IMR-90 (cell line): ENCODE results near the gene COL19A1. TPM values are rescaled to one million over a fixed set of nuclear protein-coding genes. Genes with fewer than 3 reads are reported as not detected.

Source experiments
- ATAC-seq: fragments of 200-7000 bp; cut with Tn5 transposase; 2 replicates; pipeline ENCODE4 v1.9.1; 2020; ENCODE audit warnings: low read depth, mild to moderate bottlenecking, moderate library complexity
- BruUV-seq: library from RNA; stranded (reverse); fragments of 400-500 nt; replicated peaks from 2 replicates; lab custom pipeline; 2021; lab: Mats Ljungman, UMichigan
- CTCF ChIA-PET: fragments of 300-600 bp; formaldehyde crosslinking; extraction: SDS; loops from one replicate; lab custom pipeline; 2021; ENCODE audit warnings: antibody characterized with exemption; lab: Yijun Ruan, JAX
- POLR2A ChIA-PET: fragments of 300-600 bp; sonication (Branson Sonifier 250); formaldehyde crosslinking; loops from one replicate; lab custom pipeline; 2022; ENCODE audit warnings: antibody characterized with exemption; ENCODE audit not compliant: unreplicated experiment; lab: Charles Lee
- DNase-seq: peaks from one replicate; pipeline ENCODE4 v3.0.0; 2013
- H2AFZ ChIP-seq: replicated peaks from 2 replicates; pipeline ENCODE3; 2013; ENCODE audit warnings: low read length, mild to moderate bottlenecking; ENCODE audit not compliant: poor library complexity
- H2AK5ac ChIP-seq: 2 replicates; pipeline ENCODE4 v1.6.1; 2013; ENCODE audit warnings: low read depth, low read length, inconsistent platforms
- H2AK9ac ChIP-seq: replicated peaks from 2 replicates; pipeline ENCODE3; 2013; ENCODE audit warnings: mild to moderate bottlenecking, low read depth, low read length, moderate library complexity; ENCODE audit not compliant: poor library complexity
- H2BK120ac ChIP-seq: 2 replicates; pipeline ENCODE4 v1.6.1; 2013; ENCODE audit warnings: low read depth, low read length, inconsistent platforms
- H2BK15ac ChIP-seq: 3 replicates; pipeline ENCODE4 v1.6.1; 2013; ENCODE audit warnings: low read depth, low read length, inconsistent platforms
- H2BK20ac ChIP-seq: 2 replicates; pipeline ENCODE4 v1.6.1; 2013; ENCODE audit warnings: low read depth, mild to moderate bottlenecking, inconsistent platforms, low read length, moderate library complexity
- H2BK5ac ChIP-seq: 2 replicates; pipeline ENCODE4 v1.6.1; 2013; ENCODE audit warnings: mild to moderate bottlenecking, low read depth, low read length, inconsistent platforms; ENCODE audit not compliant: poor library complexity, severe bottlenecking
- H3K14ac ChIP-seq: replicated peaks from 2 replicates; pipeline ENCODE4 v1.6.1; 2013; ENCODE audit warnings: low read depth, low read length, inconsistent platforms
- H3K18ac ChIP-seq: 2 replicates; pipeline ENCODE4 v1.6.1; 2013; ENCODE audit warnings: low read depth, low read length, control low read depth
- H3K23ac ChIP-seq: 2 replicates; pipeline ENCODE4 v1.6.1; 2013; ENCODE audit warnings: low read depth, low read length, inconsistent platforms
- H3K27ac ChIP-seq: 2 replicates; pipeline ENCODE4 v1.5.1; 2013; ENCODE audit warnings: mild to moderate bottlenecking, control low read depth, low read length; ENCODE audit not compliant: insufficient read depth
- H3K27me3 ChIP-seq: 2 replicates; pipeline ENCODE4 v1.6.1; 2013; ENCODE audit warnings: low read length; ENCODE audit not compliant: control insufficient read depth, insufficient read depth
- H3K36me3 ChIP-seq: 2 replicates; pipeline ENCODE4 v1.6.1; 2013; ENCODE audit warnings: low read length, mixed read lengths; ENCODE audit not compliant: control insufficient read depth, insufficient read depth
- H3K4ac ChIP-seq: 2 replicates; pipeline ENCODE4 v1.6.1; 2013; ENCODE audit warnings: low read depth, low read length, inconsistent platforms
- H3K4me1 ChIP-seq: 2 replicates; pipeline ENCODE4 v1.6.1; 2013; ENCODE audit warnings: low read length, mixed read lengths; ENCODE audit not compliant: control insufficient read depth, insufficient read depth
- H3K4me2 ChIP-seq: 2 replicates; pipeline ENCODE4 v1.6.1; 2013; ENCODE audit warnings: low read depth, mild to moderate bottlenecking, control low read depth, low read length, moderate library complexity
- H3K4me3 ChIP-seq: 2 replicates; pipeline ENCODE4 v1.5.1; 2013; ENCODE audit warnings: low read depth, mild to moderate bottlenecking, control low read depth, low read length, moderate library complexity; ENCODE audit not compliant: insufficient read depth
- H3K56ac ChIP-seq: 2 replicates; pipeline ENCODE4 v1.6.1; 2013; ENCODE audit warnings: low read length, inconsistent platforms; ENCODE audit not compliant: insufficient read depth; ENCODE audit errors: extremely low read depth
- H3K79me1 ChIP-seq, 2 experiments: 2 replicates each; pipeline ENCODE4 v1.6.1; 2013; ENCODE audit warnings: low read length in 2 of 2, inconsistent platforms in 1 of 2, low read depth in 1 of 2
- H3K9ac ChIP-seq: 2 replicates; pipeline ENCODE4 v1.6.1; 2013; ENCODE audit warnings: low read depth, low read length, control low read depth
- H3K9me1 ChIP-seq: 2 replicates; pipeline ENCODE4 v1.6.1; 2013; ENCODE audit warnings: low read length, inconsistent platforms; ENCODE audit not compliant: insufficient read depth
- H3K9me3 ChIP-seq: 2 replicates; pipeline ENCODE4 v1.6.1; 2013; ENCODE audit warnings: low read length; ENCODE audit not compliant: control insufficient read depth, insufficient read depth
- H4K20me1 ChIP-seq: 2 replicates; pipeline ENCODE4 v1.6.1; 2013; ENCODE audit warnings: low read length, inconsistent platforms; ENCODE audit not compliant: insufficient read depth
- H4K5ac ChIP-seq: 2 replicates; pipeline ENCODE4 v1.6.1; 2013; ENCODE audit warnings: mild to moderate bottlenecking, low read depth, low read length, control low read depth
- H4K8ac ChIP-seq, 2 experiments: 2 replicates each; pipeline ENCODE4 v1.6.1; 2013; ENCODE audit warnings: low read depth in 2 of 2, low read length in 2 of 2, control low read depth in 1 of 2, inconsistent platforms in 1 of 2
- H4K91ac ChIP-seq: 2 replicates; pipeline ENCODE4 v1.6.1; 2013; ENCODE audit warnings: low read depth, low read length, inconsistent platforms; ENCODE audit not compliant: insufficient read depth
- BHLHE40 ChIP-seq: fragments of 150-350 bp; IDR thresholded peaks from 2 replicates; pipeline ENCODE4 v1.6.1; 2016; ENCODE audit warnings: mild to moderate bottlenecking, low read depth, low read length
- ELK1 ChIP-seq: fragments of 150-350 bp; IDR thresholded peaks from 2 replicates; pipeline ENCODE4 v1.6.1; 2016; ENCODE audit warnings: low read depth, mild to moderate bottlenecking, low read length, moderate library complexity, borderline replicate concordance
- FOS ChIP-seq: fragments of 150-350 bp; IDR thresholded peaks from 2 replicates; pipeline ENCODE4 v1.6.1; 2016; ENCODE audit warnings: low read depth, low read length
- MAFK ChIP-seq: IDR thresholded peaks from 2 replicates; pipeline ENCODE4 v1.6.1; 2012; ENCODE audit warnings: low read depth, low read length, improper control_type of control experiment
- MAZ ChIP-seq: IDR thresholded peaks from 2 replicates; pipeline ENCODE4 v1.6.1; 2012; ENCODE audit warnings: low read depth, mild to moderate bottlenecking, low read length, improper control_type of control experiment, moderate library complexity, borderline replicate concordance
- MXI1 ChIP-seq: IDR thresholded peaks from 2 replicates; pipeline ENCODE4 v1.6.1; 2012; ENCODE audit warnings: low read depth, mild to moderate bottlenecking, low read length, moderate library complexity, borderline replicate concordance
- NFE2L2 ChIP-seq: fragments of 150-350 bp; IDR thresholded peaks from 2 replicates; pipeline ENCODE4 v1.6.1; 2016; ENCODE audit warnings: low read depth, mild to moderate bottlenecking, low read length
- POLR2A ChIP-seq: IDR thresholded peaks from 2 replicates; pipeline ENCODE4 v1.6.1; 2012; ENCODE audit warnings: mild to moderate bottlenecking, low read depth, low read length
- RAD21 ChIP-seq: IDR thresholded peaks from 2 replicates; pipeline ENCODE4 v1.6.1; 2012; ENCODE audit warnings: low read length, improper control_type of control experiment
- RCOR1 ChIP-seq: IDR thresholded peaks from 2 replicates; pipeline ENCODE4 v1.6.1; 2012; ENCODE audit warnings: mild to moderate bottlenecking, low read length, improper control_type of control experiment; ENCODE audit not compliant: insufficient replicate concordance
- RFX5 ChIP-seq: IDR thresholded peaks from 2 replicates; pipeline ENCODE4 v1.8.0; 2012; ENCODE audit warnings: low read depth, mild to moderate bottlenecking, low read length, moderate library complexity
- SMC3 ChIP-seq: fragments of 150-350 bp; IDR thresholded peaks from 2 replicates; pipeline ENCODE4 v1.6.1; 2016; ENCODE audit warnings: low read depth, mild to moderate bottlenecking, antibody characterized with exemption, low read length, moderate library complexity
- USF2 ChIP-seq: fragments of 150-350 bp; IDR thresholded peaks from 2 replicates; pipeline ENCODE4 v1.6.1; 2017; ENCODE audit warnings: mild to moderate bottlenecking, antibody characterized with exemption, low read length, low read depth
- WGBS, 2 experiments: methylation state at CpG; one replicate each; pipeline versions ENCODE4 v1.1.5 to v1.1.7; 2013; ENCODE audit warnings: missing lambda C conversion rate in 2 of 2; ENCODE audit not compliant: insufficient read length in 1 of 2; ENCODE audit errors: extremely low coverage in 2 of 2; 5-methylcytosine and 5-hydroxymethylcytosine counted together
- dilution Hi-C: fragments of 300-500 bp; cut with HindIII; formaldehyde crosslinking; loops from one replicate; pipeline ENCODE4 v1.14.3; 2018; ENCODE audit warnings: low sequenced_read_pairs; ENCODE audit not compliant: unreplicated experiment
- in situ Hi-C: fragments of 300-500 bp; cut with MboI; formaldehyde crosslinking; loops from 3 replicates; pipeline ENCODE4 v1.14.3; 2019; ENCODE audit warnings: low sequenced_read_pairs, inconsistent platforms, mixed read lengths
- intact Hi-C: fragments of 100-400 bp; cut with micrococcal nuclease; formaldehyde crosslinking; loops from 2 replicates; pipeline ENCODE4 v1.10.0; 2022
- polyA plus RNA-seq, 3 experiments: library from polyadenylated mRNA; depleted of rRNA; stranded (reverse); fragments of >200 nt; gene quantifications; 2 replicates each; pipeline ENCODE4 v1.2.3, GENCODE V29; 2012; ENCODE audit warnings: low replicate concordance in 1 of 3
- total RNA-seq: library from RNA; depleted of rRNA; stranded (reverse); fragments of >200 nt; gene quantifications from 2 replicates; pipeline ENCODE4 v1.2.3, GENCODE V29; 2012

The COL19A1 gene
- total and polyA plus RNA-seq, 2 of the 4 experiments (the other 2 are of a cell fraction), result under 0.01 TPM; not detected in 1

- no peak overlapping the region for H2AFZ ChIP-seq
- H4K20me1 ChIP-seq, result no peaks in the 10 kb centered on the region
- ChIA-PET CTCF (no interaction called here), POLR2A (no interaction called here)
- H2AK9ac ChIP-seq, result no peak overlapping the region
- H4K91ac ChIP-seq, result no peak overlapping the region
- H3K27me3 ChIP-seq, result no peaks in the 10 kb centered on the region
- no peak overlapping the region for H4K5ac ChIP-seq
- H3K18ac ChIP-seq, result no peak overlapping the region
- H3K9ac ChIP-seq, result no peak overlapping the region
- 67% methylated on average over 1 of the region's 2 CpGs; no CpG with 5 or more reads in 1 of the 2 experiments for WGBS, 2 experiments
- no peak overlapping the region for H4K8ac ChIP-seq
- intact Hi-C loops, result no loop called here
- H2BK15ac ChIP-seq, result no peak overlapping the region
- ATAC-seq (no peak), DNase-seq (no peak)
- no peak overlapping the region for H3K23ac ChIP-seq
- no peak overlapping the region for H3K27ac ChIP-seq
- H3K4ac ChIP-seq, result no peak overlapping the region
- no TSS peak for BruUV-seq
- H3K4me3 ChIP-seq, result no peak overlapping the region
- H3K9me1 ChIP-seq, result no peaks in the 10 kb centered on the region
- no peak overlapping the region for H3K4me2 ChIP-seq
- no peaks in the 10 kb centered on the region for H3K9me3 ChIP-seq
- no peaks in the 10 kb centered on the region for H3K36me3 ChIP-seq
- no peak overlapping the region for H3K14ac ChIP-seq
- no peaks in the 10 kb centered on the region for H3K4me1 ChIP-seq
- dilution Hi-C loops, result no loop called here
- no peak overlapping the region for H2BK120ac ChIP-seq
- no peak overlapping the region for H2BK5ac ChIP-seq
- no peak overlapping the region for H3K56ac ChIP-seq
- TF ChIP-seq NFE2L2, result no peak
- TF ChIP-seq USF2, result no peak
- no peak for TF ChIP-seq MAZ
- TF ChIP-seq RFX5, result no peak
- TF ChIP-seq POLR2A, result no peak
- no peak for TF ChIP-seq MXI1
- TF ChIP-seq BHLHE40, result no peak
- TF ChIP-seq MAFK, result no peak
- no peak for TF ChIP-seq FOS
- no peak for TF ChIP-seq SMC3
- no peak for TF ChIP-seq ELK1
- TF ChIP-seq RAD21, result no peak
- no peak for TF ChIP-seq RCOR1
- H2AK5ac ChIP-seq, result no peak overlapping the region
- no peak overlapping the region for H2BK20ac ChIP-seq
- H3K79me1 ChIP-seq, result no peaks in the 10 kb centered on the region
- in situ Hi-C loops, result no loop called here
Observed at GRCh38 chr6:70198785-70199184, 332.4 kb downstream of the COL19A1 start.
